H1 (cell line): Measurements from ENCODE around the gene TRNAU1AP.

ENCODE experiments used
- ATF3 ChIP-seq: IDR thresholded peaks from 2 replicates; pipeline ENCODE4 v1.6.1; 2011; ENCODE audit warnings: low read depth, mild to moderate bottlenecking, low read length; ENCODE audit not compliant: insufficient read depth
- CREB1 ChIP-seq: IDR thresholded peaks from 2 replicates; pipeline ENCODE4 v1.6.1; 2012; ENCODE audit warnings: inconsistent platforms
- CTCF ChIP-seq, 3 experiments: IDR thresholded peaks; 1 replicate in 2 of 3; 2 replicates in 1 of 3; pipeline versions ENCODE4 v1.5.1 to v1.6.1; 2011; ENCODE audit warnings: low read length in 3 of 3, mild to moderate bottlenecking in 3 of 3, inconsistent platforms in 2 of 3, low read depth in 1 of 3, moderate library complexity in 1 of 3; ENCODE audit not compliant: insufficient read depth in 1 of 3; ENCODE audit errors: control extremely low read depth in 1 of 3
- EZH2 ChIP-seq: fragments of 200-600 bp; sonication (generic); IDR thresholded peaks from 2 replicates; pipeline ENCODE4 v1.7.1; 2012; ENCODE audit warnings: low read depth, mild to moderate bottlenecking, moderate library complexity, low read length, inconsistent platforms; ENCODE audit not compliant: severe bottlenecking
- MAX ChIP-seq: IDR thresholded peaks from 2 replicates; pipeline ENCODE4 v1.6.1; 2012; ENCODE audit warnings: inconsistent platforms
- POLR2A ChIP-seq, 2 experiments: IDR thresholded peaks; 1 replicate in 1 of 2; 2 replicates in 1 of 2; pipeline ENCODE4 v1.6.1; 2011; ENCODE audit warnings: low read depth in 2 of 2, low read length in 2 of 2, mild to moderate bottlenecking in 2 of 2; ENCODE audit errors: control extremely low read depth in 1 of 2
- TEAD4 ChIP-seq: IDR thresholded peaks from 2 replicates; pipeline ENCODE4 v1.6.1; 2012; ENCODE audit warnings: low read depth, low read length, inconsistent platforms, mixed read lengths
- ZNF274 ChIP-seq: IDR thresholded peaks from 2 replicates; pipeline ENCODE4 v1.7.0; 2012; ENCODE audit warnings: low read length, borderline replicate concordance; ENCODE audit errors: extremely low read depth

GRCh38 chr1:28581531-28582247 is 28.8 kb downstream of the TRNAU1AP start:
- TF ChIP-seq CTCF (IDR thresholded peaks at IDR 0.05; ENCODE audit: control extremely low read depth in 1 of 3, insufficient read depth in 1 of 3, low read depth in 1 of 3, low read length in 3 of 3) (no peak), MAX (peak; percentile 72), ATF3 (no peak), ZNF274 (no peak), EZH2 (no peak), CREB1 (peak; percentile 82), POLR2A (IDR thresholded peaks at IDR 0.05; ENCODE audit: control extremely low read depth in 1 of 2, low read depth in 2 of 2, low read length in 2 of 2) (peak; percentile 100), TEAD4 (peak; percentile 75)
